ENCODE measurements around the gene USH2A. TPM values are rescaled to one million over a fixed set of nuclear protein-coding genes. Genes with fewer than 3 reads are reported as not detected.

Gene USH2A
- total and polyA plus RNA-seq, 7 donors = under 0.01 to 0.32 (median 0.30) TPM; not detected in 4

DNA sequence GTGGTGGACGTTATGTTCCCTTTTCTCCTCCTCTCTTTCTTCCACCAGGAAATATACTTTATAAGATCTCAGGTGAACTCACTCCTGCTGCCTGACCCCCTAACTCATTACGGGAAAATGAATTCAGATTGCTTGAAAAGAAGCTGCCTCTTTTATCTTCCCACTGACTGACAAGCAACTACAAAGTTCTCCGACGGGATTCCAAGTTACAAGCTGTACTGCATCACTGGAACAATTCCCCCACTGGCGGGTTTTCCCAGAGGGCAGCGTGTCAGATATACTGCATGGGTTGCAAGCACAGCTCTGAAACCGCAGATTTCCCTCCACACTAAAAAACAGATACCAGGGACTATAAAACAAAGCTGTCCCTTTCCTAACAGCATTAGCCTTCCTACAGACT lies 465.6 kb downstream of the USH2A start:
- Histone ChIP-seq H3K4me3 (no peak overlapping the region), H3K4me1 (no peaks in the 10 kb centered on the region), H3K9me3 (no peaks in the 10 kb centered on the region), H3K27me3 (ENCODE audit: insufficient read depth in 3 of 3, low read length in 2 of 3) (no peaks in the 10 kb centered on the region), H3K36me3 (ENCODE audit: insufficient read depth in 1 of 2, low read depth in 1 of 2) (no peaks in the 10 kb centered on the region), H3K27ac (no peak overlapping the region)
- ATAC-seq = no peak
- intact Hi-C loops (cut with DNase I) = no loop called here
- no peak for DNase-seq
- TF ChIP-seq, protein P1, sequence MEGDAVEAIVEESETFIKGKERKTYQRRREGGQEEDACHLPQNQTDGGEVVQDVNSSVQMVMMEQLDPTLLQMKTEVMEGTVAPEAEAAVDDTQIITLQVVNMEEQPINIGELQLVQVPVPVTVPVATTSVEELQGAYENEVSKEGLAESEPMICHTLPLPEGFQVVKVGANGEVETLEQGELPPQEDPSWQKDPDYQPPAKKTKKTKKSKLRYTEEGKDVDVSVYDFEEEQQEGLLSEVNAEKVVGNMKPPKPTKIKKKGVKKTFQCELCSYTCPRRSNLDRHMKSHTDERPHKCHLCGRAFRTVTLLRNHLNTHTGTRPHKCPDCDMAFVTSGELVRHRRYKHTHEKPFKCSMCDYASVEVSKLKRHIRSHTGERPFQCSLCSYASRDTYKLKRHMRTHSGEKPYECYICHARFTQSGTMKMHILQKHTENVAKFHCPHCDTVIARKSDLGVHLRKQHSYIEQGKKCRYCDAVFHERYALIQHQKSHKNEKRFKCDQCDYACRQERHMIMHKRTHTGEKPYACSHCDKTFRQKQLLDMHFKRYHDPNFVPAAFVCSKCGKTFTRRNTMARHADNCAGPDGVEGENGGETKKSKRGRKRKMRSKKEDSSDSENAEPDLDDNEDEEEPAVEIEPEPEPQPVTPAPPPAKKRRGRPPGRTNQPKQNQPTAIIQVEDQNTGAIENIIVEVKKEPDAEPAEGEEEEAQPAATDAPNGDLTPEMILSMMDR (IDR thresholded peaks at IDR 0.05) = no peak
- 12 to 20% (median 16%) methylated on average over 7 of the region's 7 CpGs for WGBS, 3 donors

- Histone ChIP-seq H3K4me1 (no peaks in the 10 kb centered on the region), H3K36me3 (ENCODE audit: insufficient read depth in 1 of 2, low read depth in 1 of 2) (no peaks in the 10 kb centered on the region), H3K27me3 (ENCODE audit: insufficient read depth in 3 of 3, low read length in 2 of 3) (no peaks in the 10 kb centered on the region), H3K9me3 (no peaks in the 10 kb centered on the region), H3K4me3 (no peak overlapping the region), H3K27ac (no peak overlapping the region)
- TF ChIP-seq, protein P1 (IDR thresholded peaks at IDR 0.05) = no peak
- 90 to 91% (median 91%) methylated on average over 3 of the region's 3 CpGs for WGBS, 3 donors
- ATAC-seq (no peak), DNase-seq (no peak)
- intact Hi-C loops (cut with DNase I) = no loop called here
Measured at GRCh38 chr1:215932558-215932957, 490.7 kb downstream of the USH2A start.

DNA sequence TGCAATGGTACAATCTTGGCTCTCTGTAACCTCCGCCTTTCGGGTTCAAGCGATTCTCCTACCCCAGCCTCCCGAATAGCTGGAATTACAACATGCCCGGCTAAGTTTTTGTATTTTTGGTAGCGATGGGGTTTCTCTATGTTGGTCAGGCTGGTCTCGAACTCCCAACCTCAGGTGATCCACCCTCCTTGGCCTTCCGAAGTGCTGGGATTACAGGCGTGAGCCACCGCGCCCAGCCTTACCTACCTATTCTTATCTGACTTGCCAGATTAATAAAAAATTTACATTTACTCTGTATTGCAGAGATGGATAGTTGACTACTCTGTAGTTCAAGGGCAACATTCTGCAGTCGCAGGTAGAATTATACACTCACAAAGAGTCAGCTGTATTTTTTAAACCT lies 496.6 kb downstream of the USH2A start:
- intact Hi-C loops (cut with DNase I) = no loop called here

DNA sequence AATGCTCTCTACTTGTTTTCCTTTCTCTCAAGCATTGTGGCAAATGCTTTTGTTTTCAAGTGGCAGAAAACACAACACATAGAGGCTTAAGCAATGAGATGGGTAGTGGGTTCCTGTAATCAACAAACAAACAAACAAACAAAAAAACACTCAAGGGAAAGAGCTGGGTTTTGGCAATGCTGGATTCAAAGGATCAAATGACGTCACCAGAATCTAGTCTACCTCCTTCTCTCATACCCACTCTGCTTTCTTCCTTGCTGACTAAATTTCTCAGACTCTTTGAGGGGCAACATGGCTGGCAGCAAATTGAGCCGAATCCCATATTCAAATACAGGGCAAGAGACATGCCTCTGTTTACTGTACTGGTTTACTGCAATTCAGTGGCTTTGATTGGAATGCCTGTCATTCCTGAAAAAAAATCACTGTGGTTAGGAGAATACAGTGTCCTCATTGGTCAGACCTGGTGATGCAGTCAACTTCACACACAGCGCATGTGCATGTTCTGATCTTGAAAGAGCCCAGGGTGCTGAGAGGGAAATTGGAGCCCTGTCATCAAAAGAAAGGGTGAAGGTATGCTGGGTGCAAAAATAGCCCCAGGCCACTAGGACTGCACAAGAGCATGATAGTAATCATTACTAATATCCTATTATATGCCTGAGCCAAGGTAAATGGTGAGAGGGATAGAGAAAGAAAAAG lies 500.0 kb downstream of the USH2A start:
- H3K27me3 ChIP-seq (ENCODE audit: insufficient read depth in 3 of 3, low read length in 2 of 3) = no peaks in the 10 kb centered on the region
- DNase-seq (no peak), ATAC-seq (no peak)
- no peaks in the 10 kb centered on the region for H3K36me3 ChIP-seq (ENCODE audit: insufficient read depth in 1 of 2, low read depth in 1 of 2)
- H3K4me1 ChIP-seq = no peaks in the 10 kb centered on the region
- H3K27ac ChIP-seq = no peak overlapping the region
- intact Hi-C loops (cut with DNase I) = no loop called here
- H3K4me3 ChIP-seq = no peak overlapping the region
- WGBS, 3 donors = 47 to 70% (median 54%) methylated on average over 3 of the region's 3 CpGs
- H3K9me3 ChIP-seq = no peaks in the 10 kb centered on the region
- TF ChIP-seq, protein P1 (IDR thresholded peaks at IDR 0.05) = no peak

More for the DNA sequence above, 496.6 kb downstream of the USH2A start:
- H3K9me3 ChIP-seq = no peaks in the 10 kb centered on the region
- no peaks in the 10 kb centered on the region for H3K27me3 ChIP-seq (ENCODE audit: insufficient read depth in 3 of 3, low read length in 2 of 3)
- TF ChIP-seq, protein P1 (IDR thresholded peaks at IDR 0.05) = no peak
- H3K4me1 ChIP-seq = no peaks in the 10 kb centered on the region
- DNase-seq (no peak), ATAC-seq (no peak)
- H3K4me3 ChIP-seq = no peak overlapping the region
- H3K36me3 ChIP-seq (ENCODE audit: insufficient read depth in 1 of 2, low read depth in 1 of 2) = no peaks in the 10 kb centered on the region
- 94 to 96% (median 95%) methylated on average over 12 of the region's 12 CpGs for WGBS, 3 donors
- H3K27ac ChIP-seq = no peak overlapping the region
